GM19351 (cell line): ENCODE measurements around the gene RNASEH1.
A peak's percentile ranks its signal among the peaks of the same experiment; 100 is the strongest.
"Not testable (repeated sequence)": the region's sequence is repeated elsewhere in the genome, so short reads cannot be mapped to it uniquely, and the experiment has no call there.

Experiments used
- ATAC-seq: cut with Tn5 transposase; IDR thresholded peaks from one replicate; pipeline ENCODE4 v1.9.1; 2021; ENCODE audit warnings: mild to moderate bottlenecking, moderate library complexity; ENCODE audit not compliant: unreplicated experiment

RNASEH1 gene

GRCh38 chr2:3594493-3595281 is 36.6 kb upstream of the RNASEH1 start, which contains the start of gene COLEC11:
Gene COLEC11, plus strand, starts transcription at chr2:3595112. Its CDS starts 9,229 bp downstream, at chr2:3604341.
- no peak for ATAC-seq

- no peak for ATAC-seq
Measured at GRCh38 chr2:3589086-3589485, 31.0 kb upstream of the RNASEH1 start.

GRCh38 chr2:3588084-3588483 is 30.0 kb upstream of the RNASEH1 start:
- no peak for ATAC-seq

GRCh38 chr2:3587432-3587831 is 29.3 kb upstream of the RNASEH1 start:
- no peak for ATAC-seq

GRCh38 chr2:3587021-3587420 is 28.9 kb upstream of the RNASEH1 start:
- ATAC-seq, result no peak

GRCh38 chr2:3586220-3586619 is 28.1 kb upstream of the RNASEH1 start:
- ATAC-seq, result no peak

GRCh38 chr2:3585261-3586109 is 27.4 kb upstream of the RNASEH1 start:
- no peak for ATAC-seq

- no peak for ATAC-seq
Measured at GRCh38 chr2:3584608-3585260, 26.6 kb upstream of the RNASEH1 start.

- no peak for ATAC-seq
Measured at GRCh38 chr2:3584076-3584475, 25.9 kb upstream of the RNASEH1 start.

- ATAC-seq, result no peak
Measured at GRCh38 chr2:3581367-3582262, 23.5 kb upstream of the RNASEH1 start.

GRCh38 chr2:3580449-3580848 is 22.3 kb upstream of the RNASEH1 start:
- ATAC-seq, result no peak

GRCh38 chr2:3578987-3579386 is 20.9 kb upstream of the RNASEH1 start:
- no peak for ATAC-seq

GRCh38 chr2:3576263-3576630 is 18.1 kb upstream of the RNASEH1 start:
- not testable (repeated sequence) for ATAC-seq

- ATAC-seq, result peak; percentile 25
Measured at GRCh38 chr2:3575534-3576262, 17.6 kb upstream of the RNASEH1 start.

- ATAC-seq, result no peak
Measured at GRCh38 chr2:3574155-3574554, 16.0 kb upstream of the RNASEH1 start.

GRCh38 chr2:3572620-3573019 is 14.5 kb upstream of the RNASEH1 start:
- ATAC-seq, result no peak

GRCh38 chr2:3571284-3571683 is 13.2 kb upstream of the RNASEH1 start:
- ATAC-seq, result no peak

GRCh38 chr2:3569656-3570055 is 11.5 kb upstream of the RNASEH1 start:
- ATAC-seq, result not testable (repeated sequence)

GRCh38 chr2:3566806-3567205 is 8.7 kb upstream of the RNASEH1 start:
- ATAC-seq, result no peak

- no peak for ATAC-seq
Measured at GRCh38 chr2:3565117-3565516, 7.0 kb upstream of the RNASEH1 start.
